Common myeloid progenitor, CD34-positive (primary cell): Measurements from ENCODE around the gene SMIM38.
"Not testable (repeated sequence)": the region's sequence is repeated elsewhere in the genome, so short reads cannot be mapped to it uniquely, and the experiment has no call there.

ENCODE experiments used
- CTCF ChIA-PET: fragments of 350-600 bp; sonication (Branson Sonifier 250); formaldehyde crosslinking; loops from one replicate; lab custom pipeline; 2021; ENCODE audit warnings: antibody characterized with exemption; lab: Charles Lee
- POLR2A ChIA-PET: fragments of 350-600 bp; sonication (Branson Sonifier 250); formaldehyde crosslinking; loops from one replicate; lab custom pipeline; 2021; ENCODE audit warnings: antibody characterized with exemption; lab: Charles Lee
- DNase-seq, 3 donors: peaks; one replicate each; pipeline versions ENCODE4 v3.0.0 to v3.0.0-alpha.2; 2013
- H3K27ac ChIP-seq, 2 experiments: 1 replicate in 1 of 2; 2 replicates in 1 of 2; pipeline ENCODE4 v1.7.0; 2013; ENCODE audit warnings: inconsistent platforms in 2 of 2, low read length in 2 of 2, mild to moderate bottlenecking in 2 of 2, low read depth in 1 of 2, moderate library complexity in 1 of 2; ENCODE audit not compliant: severe bottlenecking in 2 of 2, insufficient read depth in 1 of 2, poor library complexity in 1 of 2
- H3K27me3 ChIP-seq, 5 experiments: replicated peaks in 2 of 5; 1 replicate in 3 of 5; 2 replicates in 2 of 5; pipeline versions ENCODE4 v1.6.1 to v1.7.0; 2013; ENCODE audit warnings: low read length in 4 of 5, mild to moderate bottlenecking in 2 of 5, moderate library complexity in 2 of 5, inconsistent platforms in 1 of 5; ENCODE audit not compliant: insufficient read depth in 5 of 5, control insufficient read depth in 4 of 5
- H3K36me3 ChIP-seq, 4 experiments: 1 replicate in 2 of 4; 2 replicates in 2 of 4; pipeline versions ENCODE4 v1.6.1 to v1.7.0; 2013; ENCODE audit warnings: low read length in 3 of 4, control low read depth in 1 of 4, mild to moderate bottlenecking in 1 of 4; ENCODE audit not compliant: control insufficient read depth in 4 of 4, insufficient read depth in 4 of 4
- H3K4me1 ChIP-seq, 4 experiments: 1 replicate in 3 of 4; 2 replicates in 1 of 4; pipeline versions ENCODE4 v1.6.1 to v1.7.1; 2013; ENCODE audit warnings: low read length in 3 of 4, mild to moderate bottlenecking in 3 of 4, control low read depth in 1 of 4, inconsistent platforms in 1 of 4, moderate library complexity in 1 of 4; ENCODE audit not compliant: control insufficient read depth in 4 of 4, insufficient read depth in 4 of 4; ENCODE audit errors: control extremely low read depth in 1 of 4
- H3K4me3 ChIP-seq, 7 experiments: 1 replicate in 4 of 7; 2 replicates in 3 of 7; pipeline versions ENCODE4 v1.5.1 to v1.7.0; 2013; ENCODE audit warnings: mild to moderate bottlenecking in 7 of 7, low read length in 6 of 7, moderate library complexity in 6 of 7, inconsistent platforms in 2 of 7, low read depth in 2 of 7, control low read depth in 1 of 7; ENCODE audit not compliant: insufficient read depth in 4 of 7, control insufficient read depth in 1 of 7; ENCODE audit errors: extremely low read depth in 1 of 7
- H3K9me3 ChIP-seq, 5 experiments: 1 replicate in 4 of 5; 2 replicates in 1 of 5; pipeline versions ENCODE4 v1.6.1 to v1.7.1; 2013; ENCODE audit warnings: low read length in 4 of 5, mild to moderate bottlenecking in 2 of 5, inconsistent platforms in 1 of 5, low read depth in 1 of 5, moderate library complexity in 1 of 5; ENCODE audit not compliant: control insufficient read depth in 4 of 5, insufficient read depth in 2 of 5; ENCODE audit errors: control extremely low read depth in 1 of 5
- WGBS: methylation state at CpG from one replicate; pipeline ENCODE4 v1.1.5; 2013; ENCODE audit not compliant: insufficient coverage; 5-methylcytosine and 5-hydroxymethylcytosine counted together

The SMIM38 gene

DNA sequence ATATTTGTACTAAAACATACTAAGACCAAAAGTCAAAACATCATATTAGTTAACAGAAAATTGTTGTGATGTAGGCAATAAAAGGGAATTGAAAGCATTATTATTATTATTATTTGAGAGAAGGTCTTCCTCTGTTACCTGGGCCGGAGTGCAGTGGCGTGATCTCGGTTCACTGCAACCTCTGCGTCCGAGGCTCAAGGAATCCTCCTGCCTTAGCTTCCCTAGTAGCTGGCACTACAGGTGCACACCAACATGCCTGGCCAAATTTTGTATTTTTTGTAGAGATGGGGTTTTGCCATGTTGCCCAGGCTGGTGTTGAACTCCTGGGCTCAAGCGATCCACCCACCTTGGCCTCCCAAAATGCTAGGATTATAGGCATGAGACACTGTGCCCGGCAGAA is 15.6 kb upstream of the SMIM38 start:
- H3K27me3 ChIP-seq, CTCF ChIA-PET, H3K27ac ChIP-seq, H3K4me3 ChIP-seq, H3K9me3 ChIP-seq, DNase-seq, H3K36me3 ChIP-seq, POLR2A ChIA-PET, H3K4me1 ChIP-seq: not testable (repeated sequence)
- WGBS, result 94% methylated on average over 2 of the region's 7 CpGs

DNA sequence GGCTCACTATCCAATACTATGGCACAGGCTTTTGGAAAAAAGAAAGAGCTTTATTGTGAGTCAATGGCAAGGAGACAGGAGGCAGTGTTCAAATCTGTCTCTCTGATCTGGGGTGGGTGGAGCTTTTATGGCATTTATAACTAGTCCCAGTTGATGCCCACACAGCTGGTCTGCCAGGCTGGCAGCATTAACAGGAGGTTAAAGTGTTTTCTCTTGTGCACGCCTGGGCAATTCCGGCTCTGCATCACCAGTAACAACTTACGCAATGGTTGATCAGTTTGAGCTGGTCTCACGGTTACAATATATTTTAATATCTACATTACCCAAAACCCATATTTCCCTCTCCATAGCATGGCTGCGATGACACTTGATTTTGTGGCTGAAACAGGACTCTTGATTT is 15.1 kb upstream of the SMIM38 start:
- WGBS, result 93% methylated on average over 5 of the region's 5 CpGs
- Histone ChIP-seq H3K27ac (no peak overlapping the region), H3K4me1 (no peaks in the 10 kb centered on the region), H3K4me3 (no peak overlapping the region), H3K27me3 (no peaks in the 10 kb centered on the region), H3K36me3 (no peaks in the 10 kb centered on the region), H3K9me3 (peaks cover 0 to 6% (median 3%) of the 10 kb centered on the region in 5 experiments)
- CTCF ChIA-PET, result no interaction called here
- DNase-seq, result no peak
- POLR2A ChIA-PET, result no interaction called here

- peaks cover 3 to 16% (median 7%) of the 10 kb centered on the region in 5 experiments for H3K9me3 ChIP-seq
- no peak overlapping the region for H3K27ac ChIP-seq
- no peaks in the 10 kb centered on the region for H3K36me3 ChIP-seq
- no peaks in the 10 kb centered on the region for H3K4me1 ChIP-seq
- ChIA-PET POLR2A (no interaction called here), CTCF (no interaction called here)
- H3K4me3 ChIP-seq, result no peak overlapping the region
- H3K27me3 ChIP-seq, result no peaks in the 10 kb centered on the region
- WGBS, result 29% methylated on average over 4 of the region's 8 CpGs
- peak; percentile 14 to 85 (median 82) for DNase-seq
These were observed 14.0 kb upstream of the SMIM38 start for GRCh38 chr11:69141742-69142141.

- Histone ChIP-seq H3K27ac (no peak overlapping the region), H3K4me1 (no peaks in the 10 kb centered on the region), H3K36me3 (no peaks in the 10 kb centered on the region), H3K27me3 (no peaks in the 10 kb centered on the region), H3K4me3 (no peak overlapping the region), H3K9me3 (peaks cover 3 to 23% (median 13%) of the 10 kb centered on the region in 5 experiments)
- DNase-seq, result peak in 2 of 3 donors; percentile 15 to 20
- CTCF ChIA-PET, result interaction anchor here (0.5 kb wide), 1 partner anchor 116 kb away, joined by 3 read pairs; no protein-coding TSS in a partner anchor
- POLR2A ChIA-PET, result no interaction called here
- WGBS, result 100% methylated on average over 1 of the region's 2 CpGs
These were observed 12.8 kb upstream of the SMIM38 start for GRCh38 chr11:69142895-69143294.

- DNase-seq, result no peak
- Histone ChIP-seq H3K27ac (no peak overlapping the region), H3K9me3 (peaks cover 3 to 23% (median 16%) of the 10 kb centered on the region in 5 experiments), H3K4me1 (no peaks in the 10 kb centered on the region), H3K27me3 (no peaks in the 10 kb centered on the region), H3K4me3 (no peak overlapping the region), H3K36me3 (no peaks in the 10 kb centered on the region)
- 89% methylated on average over 6 of the region's 7 CpGs for WGBS
- POLR2A ChIA-PET, result no interaction called here
- CTCF ChIA-PET, result interaction anchor here (1.6 kb wide), 1 partner anchor 13 kb away, joined by 4 read pairs; no protein-coding TSS in a partner anchor
These were observed 11.3 kb upstream of the SMIM38 start for GRCh38 chr11:69144316-69145049.

GRCh38 chr11:69145050-69145380 is 10.7 kb upstream of the SMIM38 start:
- DNase-seq, result no peak
- H3K4me3 ChIP-seq, result no peak overlapping the region
- H3K36me3 ChIP-seq, result no peaks in the 10 kb centered on the region
- ChIA-PET CTCF (interaction anchor here (0.7 to 1.6 kb wide), 3 partner anchors 13 to 483 kb away, joined by 3 to 4 read pairs (median 3); no protein-coding TSS in a partner anchor), POLR2A (no interaction called here)
- no peaks in the 10 kb centered on the region for H3K4me1 ChIP-seq
- WGBS, result 90% methylated on average over 2 of the region's 4 CpGs
- no peaks in the 10 kb centered on the region for H3K27me3 ChIP-seq
- H3K27ac ChIP-seq, result no peak overlapping the region
- peaks cover 3 to 23% (median 16%) of the 10 kb centered on the region in 5 experiments for H3K9me3 ChIP-seq

- Histone ChIP-seq H3K27ac (no peak overlapping the region), H3K4me3 (no peak overlapping the region), H3K27me3 (no peaks in the 10 kb centered on the region), H3K4me1 (no peaks in the 10 kb centered on the region), H3K9me3 (peaks cover 3 to 25% (median 15%) of the 10 kb centered on the region in 5 experiments), H3K36me3 (no peaks in the 10 kb centered on the region)
- over 99% methylated on average over 13 of the region's 13 CpGs for WGBS
- CTCF ChIA-PET, result no interaction called here
- POLR2A ChIA-PET, result no interaction called here
- no peak for DNase-seq
These were observed 7.4 kb upstream of the SMIM38 start for GRCh38 chr11:69148377-69148762.
